Mucosa of descending colon (tissue), 3 donors: ENCODE measurements around the gene CREG2. TPM values are rescaled to one million over a fixed set of nuclear protein-coding genes. Genes with fewer than 3 reads are reported as not detected.

Experiments
- ATAC-seq: fragments of 200-7000 bp; cut with Tn5 transposase; one replicate; pipeline ENCODE4 v1.9.1; 2020; ENCODE audit warnings: mild to moderate bottlenecking, moderate library complexity
- DNase-seq, 3 donors: peaks; one replicate each; pipeline ENCODE4 v3.0.0-alpha.2; 2020
- H3K36me3 ChIP-seq: fragments of 200-600 bp; one replicate; pipeline ENCODE4 v1.8.0; 2021; ENCODE audit warnings: low read depth, mild to moderate bottlenecking
- H3K4me1 ChIP-seq: fragments of 200-600 bp; one replicate; pipeline ENCODE4 v1.8.0; 2021; ENCODE audit warnings: low read depth, mild to moderate bottlenecking
- H3K4me3 ChIP-seq: fragments of 200-600 bp; one replicate; pipeline ENCODE4 v1.8.0; 2021; ENCODE audit warnings: mild to moderate bottlenecking
- H3K9me3 ChIP-seq: fragments of 200-600 bp; one replicate; pipeline ENCODE4 v1.8.0; 2021; ENCODE audit warnings: mild to moderate bottlenecking
- CTCF ChIP-seq: fragments of 200-600 bp; IDR thresholded peaks from one replicate; pipeline ENCODE4 v1.8.0; 2022; ENCODE audit warnings: antibody characterized with exemption, mild to moderate bottlenecking
- intact Hi-C, 2 donors: fragments of 100-400 bp; cut with DNase I in 1 of 2; cut with micrococcal nuclease in 1 of 2; formaldehyde crosslinking; loops; one replicate each; pipeline versions ENCODE4 v1.11.0 to v1.11.1; 2022; cut with DNase I, micrococcal nuclease
- long read RNA-seq, 2 donors: library from polyadenylated mRNA; unstranded; transcript quantifications; one replicate each; pipeline ENCODE4 v2.0.0, GENCODE V29; 2019 to 2021
- total RNA-seq, 3 donors: library from RNA; stranded (reverse); fragmentation: NEBNext Ultra II Directional in 2 of 3; extraction: Animal tissue kit (Norgen Biotek cat#: 25700) in 2 of 3; gene quantifications; one replicate each; pipeline versions ENCODE4 v1.2.1 to v1.2.4, GENCODE V29; 2021 to 2023
- donor health status: DM: no; HTN: no; CAD: no; lungs with moderate emphysema.
- donor health status: DM: no; HTN: no; CAD: no.
- donor health status: DM: no; HTN: yes; CAD: no.

CREG2 gene
- 1 to 10 TPM in 1 of 3 donors, under 1 TPM in 1, not detected in 1; 0.19 to 1.1 TPM for total RNA-seq
- long read RNA-seq, donor 1, result 0 reads
- long read RNA-seq, donor 2, result 0 reads

GRCh38 chr2:101387151-101387834, at the start of gene CREG2:
TSS of gene CREG2 (minus strand) at chr2:101387503. CDS start at chr2:101387457, 46 bp downstream.
- Histone ChIP-seq H3K9me3 (no peaks in the 10 kb centered on the region), H3K36me3 (no peaks in the 10 kb centered on the region), H3K4me1 (peaks cover 3% of the 10 kb centered on the region), H3K4me3 (no peak within 1 kb of the TSS)
- ATAC-seq (peak; percentile 86), DNase-seq (peak; percentile 44 to 63 (median 60))
- intact Hi-C loops, result no loop called here
- TF ChIP-seq CTCF, result no peak

GRCh38 chr2:101435001-101435862, 47.9 kb upstream of the CREG2 start:
- Histone ChIP-seq H3K4me1 (no peaks in the 10 kb centered on the region), H3K9me3 (no peaks in the 10 kb centered on the region), H3K36me3 (no peaks in the 10 kb centered on the region), H3K4me3 (no peak overlapping the region)
- ATAC-seq, result no peak
- intact Hi-C loops, result no loop called here
- no peak for TF ChIP-seq CTCF
- DNase-seq, result no peak

- Histone ChIP-seq H3K4me3 (no peak overlapping the region), H3K36me3 (no peaks in the 10 kb centered on the region), H3K9me3 (no peaks in the 10 kb centered on the region), H3K4me1 (no peaks in the 10 kb centered on the region)
- ATAC-seq (no peak), DNase-seq (no peak)
- TF ChIP-seq CTCF, result no peak
- intact Hi-C loops, result no loop called here
These were observed 46.2 kb upstream of the CREG2 start for GRCh38 chr2:101433465-101433864.

- H3K4me3 ChIP-seq, result no peak overlapping the region
These were observed 45.3 kb upstream of the CREG2 start for GRCh38 chr2:101432411-101433181.

More at GRCh38 chr2:101432411-101433181, 45.3 kb upstream of the CREG2 start:
- Histone ChIP-seq H3K9me3 (no peaks in the 10 kb centered on the region), H3K4me1 (no peaks in the 10 kb centered on the region), H3K36me3 (no peaks in the 10 kb centered on the region)
- intact Hi-C loops, result no loop called here
- ATAC-seq (no peak), DNase-seq (no peak)
- no peak for TF ChIP-seq CTCF
